GM23338 (cell line): ENCODE measurements around the gene DMRTC2. TPM values are rescaled to one million over a fixed set of nuclear protein-coding genes. Genes with fewer than 3 reads are reported as not detected.

Experiments used
- ATAC-seq: fragments of 200-7000 bp; cut with Tn5 transposase; 3 replicates; pipeline ENCODE4 v1.9.1; 2020
- DNase-seq: peaks from one replicate; pipeline ENCODE4 v3.0.0-alpha.2; 2015; ENCODE audit warnings: low spot score
- H2AFZ ChIP-seq: fragments of 200-600 bp; sonication (generic); 2 replicates; pipeline ENCODE4 v1.8.0; 2016; ENCODE audit warnings: antibody characterized with exemption, mild to moderate bottlenecking, moderate library complexity
- H3F3A ChIP-seq: fragments of 200-600 bp; sonication (generic); replicated peaks from 2 replicates; pipeline ENCODE4 v1.8.0; 2017; ENCODE audit warnings: antibody characterized with exemption, mixed run types, low read depth
- H3K27ac ChIP-seq: fragments of 200-600 bp; sonication (generic); 2 replicates; pipeline ENCODE4 v1.6.1; 2016; ENCODE audit warnings: low read depth
- H3K27me3 ChIP-seq: fragments of 200-600 bp; sonication (generic); 2 replicates; pipeline ENCODE4 v1.8.0; 2016; ENCODE audit warnings: mild to moderate bottlenecking, mixed run types, moderate library complexity; ENCODE audit not compliant: insufficient read depth
- H3K36me3 ChIP-seq: fragments of 200-600 bp; sonication (generic); 2 replicates; pipeline ENCODE4 v1.8.0; 2016; ENCODE audit warnings: mild to moderate bottlenecking; ENCODE audit not compliant: insufficient read depth
- H3K4me1 ChIP-seq: fragments of 200-600 bp; sonication (generic); 2 replicates; pipeline ENCODE4 v1.8.0; 2016; ENCODE audit warnings: mild to moderate bottlenecking, moderate library complexity; ENCODE audit not compliant: insufficient read depth
- H3K4me2 ChIP-seq: fragments of 200-600 bp; sonication (generic); 2 replicates; pipeline ENCODE4 v1.7.1; 2017; ENCODE audit warnings: mixed run types
- H3K4me3 ChIP-seq: fragments of 200-600 bp; sonication (generic); 2 replicates; pipeline ENCODE4 v1.6.1; 2016; ENCODE audit warnings: mixed run types
- H3K79me2 ChIP-seq: fragments of 200-600 bp; sonication (generic); replicated peaks from 2 replicates; pipeline ENCODE4 v1.8.0; 2017; ENCODE audit warnings: mild to moderate bottlenecking; ENCODE audit not compliant: insufficient read depth
- H3K9me2 ChIP-seq: fragments of 200-600 bp; sonication (generic); 2 replicates; pipeline ENCODE4 v1.8.0; 2017; ENCODE audit not compliant: insufficient read depth
- H4K20me1 ChIP-seq: fragments of 200-600 bp; sonication (generic); replicated peaks from 2 replicates; pipeline ENCODE4 v1.8.0; 2017; ENCODE audit warnings: mild to moderate bottlenecking; ENCODE audit not compliant: insufficient read depth
- H3K27ac Mint-ChIP-seq: 2 replicates; pipeline ENCODE4 v1.8.0; 2020; ENCODE audit warnings: inconsistent platforms, mild to moderate bottlenecking, moderate library complexity, mixed read lengths
- H3K27me3 Mint-ChIP-seq: 3 replicates; pipeline ENCODE4 v1.8.0; 2022; ENCODE audit warnings: low read depth, mild to moderate bottlenecking, moderate library complexity, mixed read lengths, inconsistent platforms; ENCODE audit not compliant: insufficient read depth, poor library complexity
- H3K36me3 Mint-ChIP-seq: 3 replicates; pipeline ENCODE4 v1.8.0; 2021; ENCODE audit warnings: low read depth, mild to moderate bottlenecking, inconsistent platforms, moderate library complexity, mixed read lengths
- H3K4me1 Mint-ChIP-seq: 3 replicates; pipeline ENCODE4 v1.8.0; 2020; ENCODE audit warnings: mild to moderate bottlenecking, inconsistent platforms, mixed read lengths
- H3K4me3 Mint-ChIP-seq: 3 replicates; pipeline ENCODE4 v1.8.0; 2021; ENCODE audit warnings: moderate library complexity, mild to moderate bottlenecking, inconsistent platforms, mixed read lengths
- H3K9me3 Mint-ChIP-seq: 3 replicates; pipeline ENCODE4 v1.8.0; 2020; ENCODE audit warnings: moderate library complexity, mild to moderate bottlenecking, inconsistent platforms, mixed read lengths
- EZH2 ChIP-seq: fragments of 200-600 bp; sonication (generic); IDR thresholded peaks from one replicate; pipeline ENCODE4 v1.8.0; 2017; ENCODE audit warnings: antibody characterized with exemption, mild to moderate bottlenecking, low read depth; ENCODE audit not compliant: unreplicated experiment
- JUNB ChIP-seq: IDR thresholded peaks from one replicate; pipeline ENCODE4 v1.6.1; 2016; ENCODE audit warnings: antibody characterized with exemption; ENCODE audit not compliant: unreplicated experiment
- STAT1 ChIP-seq: IDR thresholded peaks from one replicate; pipeline ENCODE4 v1.6.1; 2016; ENCODE audit warnings: antibody characterized with exemption; ENCODE audit not compliant: unreplicated experiment
- ZNF331 ChIP-seq: fragments of 250-450 bp; sonication (Bioruptor Pico); IDR thresholded peaks from 2 replicates; pipeline ENCODE4 v1.5.0; 2020; ENCODE audit warnings: low read depth, mild to moderate bottlenecking, moderate library complexity
- polyA plus RNA-seq: library from polyadenylated mRNA; unstranded; fragments of >200 nt; fragmentation: Nextera tagmentation; extraction: Ambion mirVana; gene quantifications from 2 replicates; pipeline ENCODE4 v1.2.1, GENCODE V29; 2016
- total RNA-seq: library from RNA; depleted of rRNA; stranded (reverse); fragments of >200 nt; shearing (Covaris generic); gene quantifications from 2 replicates; pipeline ENCODE4 v1.2.3, GENCODE V29; 2014
- TF ChIP-seq, protein P1 (sequence below): IDR thresholded peaks from one replicate; pipeline ENCODE4 v1.6.1; 2018; ENCODE audit warnings: antibody characterized with exemption; ENCODE audit not compliant: unreplicated experiment
- TF ChIP-seq, protein P2 (sequence below): fragments of 250-450 bp; sonication (Bioruptor Pico); IDR thresholded peaks from 2 replicates; pipeline ENCODE4 v1.5.0; 2020; ENCODE audit warnings: mild to moderate bottlenecking, moderate library complexity
- TF ChIP-seq, protein P3 (sequence below): IDR thresholded peaks from 2 replicates; pipeline ENCODE4 v1.6.1; 2016; ENCODE audit warnings: antibody characterized with exemption
- TF ChIP-seq, protein P4 (sequence below), 2 experiments: fragments of 200-600 bp in 1 of 2; sonication (generic) in 1 of 2; conservative IDR thresholded peaks; 2 replicates each; pipeline versions ENCODE4 v1.5.1 to v1.6.1; 2016 to 2017; ENCODE audit warnings: antibody characterized with exemption in 2 of 2, low read depth in 2 of 2, mild to moderate bottlenecking in 2 of 2, moderate library complexity in 1 of 2

DMRTC2 gene
- total and polyA plus RNA-seq, 2 experiments from 2014 or later = 0.21 TPM; not detected in 1

DNA sequence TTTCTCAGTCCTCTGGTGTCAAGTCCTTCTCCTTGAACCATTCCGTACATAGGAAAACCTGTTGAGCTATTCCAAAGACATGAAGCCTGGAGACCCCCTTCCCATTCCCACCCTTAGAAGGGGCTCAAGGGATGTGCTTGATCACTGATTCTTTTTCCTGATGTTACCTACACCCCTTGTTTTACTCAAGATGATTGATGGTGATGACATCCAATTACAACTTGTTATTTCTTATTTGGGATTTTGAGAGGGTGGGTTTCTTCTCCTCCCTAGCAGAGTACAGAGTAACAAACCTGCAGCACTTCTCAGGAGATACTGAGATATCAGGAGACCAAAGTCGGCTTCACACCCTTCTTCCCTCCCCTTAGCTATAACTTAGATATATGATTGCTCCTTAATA lies 8.5 kb downstream of the DMRTC2 start:
- peaks cover 10% of the 10 kb centered on the region for H3K27me3 Mint-ChIP-seq

DNA sequence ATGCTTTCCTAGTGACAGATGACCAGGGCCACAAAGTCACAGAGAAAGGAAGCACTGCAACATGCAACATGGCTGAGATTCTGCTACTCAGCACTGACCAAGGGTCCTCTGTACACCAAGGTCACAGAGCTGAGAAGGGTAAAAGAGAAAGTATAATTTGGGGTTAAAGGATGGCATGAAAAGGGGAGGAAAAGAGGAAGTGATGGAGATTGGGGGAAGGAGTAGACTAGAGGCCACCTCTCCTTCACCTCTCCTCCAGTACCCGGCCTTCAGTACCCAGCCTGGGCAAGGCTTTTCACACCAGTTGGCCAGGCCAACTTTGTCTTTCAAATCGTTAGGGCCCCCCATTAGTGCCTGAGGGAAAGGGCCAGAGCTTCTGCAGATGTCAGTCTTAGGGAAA lies 8.9 kb downstream of the DMRTC2 start:
- no peaks in the 10 kb centered on the region for H3K36me3 ChIP-seq
- H3K27ac ChIP-seq = no peak overlapping the region
- DNase-seq (no peak), ATAC-seq (no peak)
- no peaks in the 10 kb centered on the region for H3F3A ChIP-seq
- Mint-ChIP-seq H3K27ac (no peak overlapping the region), H3K36me3 (no peaks in the 10 kb centered on the region), H3K9me3 (no peaks in the 10 kb centered on the region), H3K27me3 (peaks cover 10% of the 10 kb centered on the region), H3K4me3 (no peak overlapping the region), H3K4me1 (peaks cover 12% of the 10 kb centered on the region)
- no peak overlapping the region for H3K4me2 ChIP-seq
- no peaks in the 10 kb centered on the region for H3K79me2 ChIP-seq
- H3K27me3 ChIP-seq = no peaks in the 10 kb centered on the region
- no peak overlapping the region for H2AFZ ChIP-seq
- no peaks in the 10 kb centered on the region for H4K20me1 ChIP-seq
- no peaks in the 10 kb centered on the region for H3K9me2 ChIP-seq
- H3K4me3 ChIP-seq = no peak overlapping the region
- peaks cover 12% of the 10 kb centered on the region; the same call in 1 of the 2 replicates for H3K4me1 ChIP-seq
- TF ChIP-seq, protein P1, sequence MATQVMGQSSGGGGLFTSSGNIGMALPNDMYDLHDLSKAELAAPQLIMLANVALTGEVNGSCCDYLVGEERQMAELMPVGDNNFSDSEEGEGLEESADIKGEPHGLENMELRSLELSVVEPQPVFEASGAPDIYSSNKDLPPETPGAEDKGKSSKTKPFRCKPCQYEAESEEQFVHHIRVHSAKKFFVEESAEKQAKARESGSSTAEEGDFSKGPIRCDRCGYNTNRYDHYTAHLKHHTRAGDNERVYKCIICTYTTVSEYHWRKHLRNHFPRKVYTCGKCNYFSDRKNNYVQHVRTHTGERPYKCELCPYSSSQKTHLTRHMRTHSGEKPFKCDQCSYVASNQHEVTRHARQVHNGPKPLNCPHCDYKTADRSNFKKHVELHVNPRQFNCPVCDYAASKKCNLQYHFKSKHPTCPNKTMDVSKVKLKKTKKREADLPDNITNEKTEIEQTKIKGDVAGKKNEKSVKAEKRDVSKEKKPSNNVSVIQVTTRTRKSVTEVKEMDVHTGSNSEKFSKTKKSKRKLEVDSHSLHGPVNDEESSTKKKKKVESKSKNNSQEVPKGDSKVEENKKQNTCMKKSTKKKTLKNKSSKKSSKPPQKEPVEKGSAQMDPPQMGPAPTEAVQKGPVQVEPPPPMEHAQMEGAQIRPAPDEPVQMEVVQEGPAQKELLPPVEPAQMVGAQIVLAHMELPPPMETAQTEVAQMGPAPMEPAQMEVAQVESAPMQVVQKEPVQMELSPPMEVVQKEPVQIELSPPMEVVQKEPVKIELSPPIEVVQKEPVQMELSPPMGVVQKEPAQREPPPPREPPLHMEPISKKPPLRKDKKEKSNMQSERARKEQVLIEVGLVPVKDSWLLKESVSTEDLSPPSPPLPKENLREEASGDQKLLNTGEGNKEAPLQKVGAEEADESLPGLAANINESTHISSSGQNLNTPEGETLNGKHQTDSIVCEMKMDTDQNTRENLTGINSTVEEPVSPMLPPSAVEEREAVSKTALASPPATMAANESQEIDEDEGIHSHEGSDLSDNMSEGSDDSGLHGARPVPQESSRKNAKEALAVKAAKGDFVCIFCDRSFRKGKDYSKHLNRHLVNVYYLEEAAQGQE = no peak
- TF ChIP-seq, protein P2, sequence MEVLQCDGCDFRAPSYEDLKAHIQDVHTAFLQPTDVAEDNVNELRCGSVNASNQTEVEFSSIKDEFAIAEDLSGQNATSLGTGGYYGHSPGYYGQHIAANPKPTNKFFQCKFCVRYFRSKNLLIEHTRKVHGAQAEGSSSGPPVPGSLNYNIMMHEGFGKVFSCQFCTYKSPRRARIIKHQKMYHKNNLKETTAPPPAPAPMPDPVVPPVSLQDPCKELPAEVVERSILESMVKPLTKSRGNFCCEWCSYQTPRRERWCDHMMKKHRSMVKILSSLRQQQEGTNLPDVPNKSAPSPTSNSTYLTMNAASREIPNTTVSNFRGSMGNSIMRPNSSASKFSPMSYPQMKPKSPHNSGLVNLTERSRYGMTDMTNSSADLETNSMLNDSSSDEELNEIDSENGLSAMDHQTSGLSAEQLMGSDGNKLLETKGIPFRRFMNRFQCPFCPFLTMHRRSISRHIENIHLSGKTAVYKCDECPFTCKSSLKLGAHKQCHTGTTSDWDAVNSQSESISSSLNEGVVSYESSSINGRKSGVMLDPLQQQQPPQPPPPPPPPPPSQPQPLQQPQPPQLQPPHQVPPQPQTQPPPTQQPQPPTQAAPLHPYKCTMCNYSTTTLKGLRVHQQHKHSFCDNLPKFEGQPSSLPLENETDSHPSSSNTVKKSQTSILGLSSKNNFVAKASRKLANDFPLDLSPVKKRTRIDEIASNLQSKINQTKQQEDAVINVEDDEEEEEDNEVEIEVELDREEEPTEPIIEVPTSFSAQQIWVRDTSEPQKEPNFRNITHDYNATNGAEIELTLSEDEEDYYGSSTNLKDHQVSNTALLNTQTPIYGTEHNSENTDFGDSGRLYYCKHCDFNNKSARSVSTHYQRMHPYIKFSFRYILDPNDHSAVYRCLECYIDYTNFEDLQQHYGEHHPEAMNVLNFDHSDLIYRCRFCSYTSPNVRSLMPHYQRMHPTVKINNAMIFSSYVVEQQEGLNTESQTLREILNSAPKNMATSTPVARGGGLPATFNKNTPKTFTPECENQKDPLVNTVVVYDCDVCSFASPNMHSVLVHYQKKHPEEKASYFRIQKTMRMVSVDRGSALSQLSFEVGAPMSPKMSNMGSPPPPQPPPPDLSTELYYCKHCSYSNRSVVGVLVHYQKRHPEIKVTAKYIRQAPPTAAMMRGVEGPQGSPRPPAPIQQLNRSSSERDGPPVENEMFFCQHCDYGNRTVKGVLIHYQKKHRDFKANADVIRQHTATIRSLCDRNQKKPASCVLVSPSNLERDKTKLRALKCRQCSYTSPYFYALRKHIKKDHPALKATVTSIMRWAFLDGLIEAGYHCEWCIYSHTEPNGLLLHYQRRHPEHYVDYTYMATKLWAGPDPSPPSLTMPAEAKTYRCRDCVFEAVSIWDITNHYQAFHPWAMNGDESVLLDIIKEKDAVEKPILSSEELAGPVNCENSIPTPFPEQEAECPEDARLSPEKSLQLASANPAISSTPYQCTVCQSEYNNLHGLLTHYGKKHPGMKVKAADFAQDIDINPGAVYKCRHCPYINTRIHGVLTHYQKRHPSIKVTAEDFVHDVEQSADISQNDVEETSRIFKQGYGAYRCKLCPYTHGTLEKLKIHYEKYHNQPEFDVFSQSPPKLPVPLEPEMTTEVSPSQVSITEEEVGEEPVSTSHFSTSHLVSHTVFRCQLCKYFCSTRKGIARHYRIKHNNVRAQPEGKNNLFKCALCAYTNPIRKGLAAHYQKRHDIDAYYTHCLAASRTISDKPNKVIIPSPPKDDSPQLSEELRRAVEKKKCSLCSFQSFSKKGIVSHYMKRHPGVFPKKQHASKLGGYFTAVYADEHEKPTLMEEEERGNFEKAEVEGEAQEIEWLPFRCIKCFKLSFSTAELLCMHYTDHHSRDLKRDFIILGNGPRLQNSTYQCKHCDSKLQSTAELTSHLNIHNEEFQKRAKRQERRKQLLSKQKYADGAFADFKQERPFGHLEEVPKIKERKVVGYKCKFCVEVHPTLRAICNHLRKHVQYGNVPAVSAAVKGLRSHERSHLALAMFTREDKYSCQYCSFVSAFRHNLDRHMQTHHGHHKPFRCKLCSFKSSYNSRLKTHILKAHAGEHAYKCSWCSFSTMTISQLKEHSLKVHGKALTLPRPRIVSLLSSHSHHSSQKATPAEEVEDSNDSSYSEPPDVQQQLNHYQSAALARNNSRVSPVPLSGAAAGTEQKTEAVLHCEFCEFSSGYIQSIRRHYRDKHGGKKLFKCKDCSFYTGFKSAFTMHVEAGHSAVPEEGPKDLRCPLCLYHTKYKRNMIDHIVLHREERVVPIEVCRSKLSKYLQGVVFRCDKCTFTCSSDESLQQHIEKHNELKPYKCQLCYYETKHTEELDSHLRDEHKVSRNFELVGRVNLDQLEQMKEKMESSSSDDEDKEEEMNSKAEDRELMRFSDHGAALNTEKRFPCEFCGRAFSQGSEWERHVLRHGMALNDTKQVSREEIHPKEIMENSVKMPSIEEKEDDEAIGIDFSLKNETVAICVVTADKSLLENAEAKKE (CRISPR knock-in tag) = no peak
- TF ChIP-seq, protein P3, sequence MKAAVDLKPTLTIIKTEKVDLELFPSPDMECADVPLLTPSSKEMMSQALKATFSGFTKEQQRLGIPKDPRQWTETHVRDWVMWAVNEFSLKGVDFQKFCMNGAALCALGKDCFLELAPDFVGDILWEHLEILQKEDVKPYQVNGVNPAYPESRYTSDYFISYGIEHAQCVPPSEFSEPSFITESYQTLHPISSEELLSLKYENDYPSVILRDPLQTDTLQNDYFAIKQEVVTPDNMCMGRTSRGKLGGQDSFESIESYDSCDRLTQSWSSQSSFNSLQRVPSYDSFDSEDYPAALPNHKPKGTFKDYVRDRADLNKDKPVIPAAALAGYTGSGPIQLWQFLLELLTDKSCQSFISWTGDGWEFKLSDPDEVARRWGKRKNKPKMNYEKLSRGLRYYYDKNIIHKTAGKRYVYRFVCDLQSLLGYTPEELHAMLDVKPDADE = no peak
- TF ChIP-seq ZNF331 (CRISPR knock-in tag) = no peak
- no peak for TF ChIP-seq STAT1
- TF ChIP-seq EZH2 = no peak

More for the DNA sequence above, 8.5 kb downstream of the DMRTC2 start:
- DNase-seq (no peak), ATAC-seq (no peak)
- Histone ChIP-seq H3K4me3 (no peak overlapping the region), H2AFZ (no peak overlapping the region), H3K4me2 (no peak overlapping the region), H3K4me1 (peaks cover 12% of the 10 kb centered on the region; the same call in 1 of the 2 replicates), H3F3A (no peaks in the 10 kb centered on the region), H3K36me3 (no peaks in the 10 kb centered on the region), H3K79me2 (no peaks in the 10 kb centered on the region), H4K20me1 (no peaks in the 10 kb centered on the region), H3K9me2 (no peaks in the 10 kb centered on the region), H3K27ac (no peak overlapping the region), H3K27me3 (no peaks in the 10 kb centered on the region)
- no peak for TF ChIP-seq ZNF331 (CRISPR knock-in tag)
- TF ChIP-seq, protein P4, sequence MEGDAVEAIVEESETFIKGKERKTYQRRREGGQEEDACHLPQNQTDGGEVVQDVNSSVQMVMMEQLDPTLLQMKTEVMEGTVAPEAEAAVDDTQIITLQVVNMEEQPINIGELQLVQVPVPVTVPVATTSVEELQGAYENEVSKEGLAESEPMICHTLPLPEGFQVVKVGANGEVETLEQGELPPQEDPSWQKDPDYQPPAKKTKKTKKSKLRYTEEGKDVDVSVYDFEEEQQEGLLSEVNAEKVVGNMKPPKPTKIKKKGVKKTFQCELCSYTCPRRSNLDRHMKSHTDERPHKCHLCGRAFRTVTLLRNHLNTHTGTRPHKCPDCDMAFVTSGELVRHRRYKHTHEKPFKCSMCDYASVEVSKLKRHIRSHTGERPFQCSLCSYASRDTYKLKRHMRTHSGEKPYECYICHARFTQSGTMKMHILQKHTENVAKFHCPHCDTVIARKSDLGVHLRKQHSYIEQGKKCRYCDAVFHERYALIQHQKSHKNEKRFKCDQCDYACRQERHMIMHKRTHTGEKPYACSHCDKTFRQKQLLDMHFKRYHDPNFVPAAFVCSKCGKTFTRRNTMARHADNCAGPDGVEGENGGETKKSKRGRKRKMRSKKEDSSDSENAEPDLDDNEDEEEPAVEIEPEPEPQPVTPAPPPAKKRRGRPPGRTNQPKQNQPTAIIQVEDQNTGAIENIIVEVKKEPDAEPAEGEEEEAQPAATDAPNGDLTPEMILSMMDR (conservative IDR thresholded peaks at IDR 0.05; ENCODE audit: low read depth in 2 of 2) = no peak
- no peak for TF ChIP-seq JUNB
- Mint-ChIP-seq H3K9me3 (no peaks in the 10 kb centered on the region), H3K36me3 (no peaks in the 10 kb centered on the region), H3K27ac (no peak overlapping the region), H3K4me3 (no peak overlapping the region), H3K4me1 (peaks cover 12% of the 10 kb centered on the region)
